ENCODE results near the gene ANKRD16. TPM values are rescaled to one million over a fixed set of nuclear protein-coding genes. Genes with fewer than 3 reads are reported as not detected.
"Not testable (repeated sequence)": the region's sequence is repeated elsewhere in the genome, so short reads cannot be mapped to it uniquely, and the experiment has no call there.

The ANKRD16 gene
- total RNA-seq, 1 experiment from 2014 or later, result 12.2 TPM

DNA sequence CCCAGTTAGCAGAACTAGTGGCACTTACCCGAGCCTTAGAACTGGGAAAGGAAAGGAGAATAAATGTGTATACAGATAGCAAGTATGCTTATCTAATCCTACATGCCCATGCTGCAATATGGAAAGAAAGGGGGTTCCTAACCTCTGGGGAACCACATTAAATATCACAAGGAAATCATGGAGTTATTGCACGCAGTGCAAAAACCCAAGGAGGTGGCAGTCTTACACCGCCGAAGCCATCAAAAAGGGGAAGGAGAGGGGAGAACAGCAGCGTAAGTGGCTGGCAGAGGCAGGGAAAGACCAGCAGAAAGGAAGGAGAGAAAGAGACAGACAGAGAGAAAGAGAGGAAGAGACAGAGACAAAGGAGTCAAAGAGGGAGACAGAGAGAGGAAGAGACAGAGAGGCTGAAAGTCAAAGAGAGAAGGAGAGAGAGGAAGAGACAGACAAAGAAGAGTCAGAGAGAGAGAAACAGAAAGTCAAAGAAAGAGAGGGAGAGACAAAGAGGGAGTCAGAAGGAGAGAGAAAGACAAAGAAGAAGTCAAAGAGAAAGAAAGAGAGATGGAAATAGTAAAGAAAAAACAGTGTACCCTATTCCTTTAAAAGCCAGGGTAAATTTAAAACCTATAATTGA, 23.1 kb downstream of the ANKRD16 start:
- DNase-seq (ENCODE audit: low spot score); CTCF ChIA-PET; POLR2A ChIA-PET; H3K4me1 Mint-ChIP-seq; H3K27me3 Mint-ChIP-seq (ENCODE audit: low read depth); H3K4me3 Mint-ChIP-seq; ATAC-seq; H3K27ac Mint-ChIP-seq: not testable (repeated sequence)
- peaks cover 42% of the 10 kb centered on the region for H3K36me3 Mint-ChIP-seq
- H3K9me3 Mint-ChIP-seq, result peaks cover 28% of the 10 kb centered on the region

- CTCF ChIA-PET, result interaction anchor here (4.2 kb wide), 1 partner anchor 10 kb away, joined by 14 read pairs; no protein-coding TSS in a partner anchor
Measured at GRCh38 chr10:5862981-5863685, 26.6 kb downstream of the ANKRD16 start.

GRCh38 chr10:5862360-5862961, 27.2 kb downstream of the ANKRD16 start:
- ATAC-seq (no peak), DNase-seq (ENCODE audit: low spot score) (no peak)
- H3K4me1 Mint-ChIP-seq, result 0 out of 2 replicates have a peak, but pooled peaks cover under 1% of the 10 kb centered on the region
- peaks cover 26% of the 10 kb centered on the region for H3K36me3 Mint-ChIP-seq
- no peak overlapping the region for H3K4me3 Mint-ChIP-seq
- CTCF ChIA-PET, result interaction anchor here (0.7 to 4.2 kb wide), 2 partner anchors 11 to 97 kb away, joined by 3 to 14 read pairs; no protein-coding TSS in a partner anchor
- H3K27me3 Mint-ChIP-seq (ENCODE audit: low read depth), result no peaks in the 10 kb centered on the region
- POLR2A ChIA-PET, result interaction anchor here (0.6 kb wide), 1 partner anchor 65 kb away, joined by 4 read pairs; no protein-coding TSS in a partner anchor
- TF ChIP-seq ZNF219 (CRISPR knock-in tag; IDR thresholded peaks at IDR 0.05; ENCODE audit: borderline replicate concordance) (no peak), GTF2I (CRISPR knock-in tag; conservative IDR thresholded peaks at IDR 0.05) (no peak), EMX1 (CRISPR knock-in tag; IDR thresholded peaks at IDR 0.05) (no peak), E2F5 (CRISPR knock-in tag; IDR thresholded peaks at IDR 0.05) (no peak), TP53 (CRISPR knock-in tag; IDR thresholded peaks at IDR 0.05) (no peak), SP1 (CRISPR knock-in tag; conservative IDR thresholded peaks at IDR 0.05) (no peak), ZNF671 (CRISPR knock-in tag; IDR thresholded peaks at IDR 0.05) (no peak), ZNF263 (CRISPR knock-in tag; IDR thresholded peaks at IDR 0.05; ENCODE audit: low read depth) (no peak), SOX15 (CRISPR knock-in tag; IDR thresholded peaks at IDR 0.05) (no peak), GABPB1 (CRISPR knock-in tag; IDR thresholded peaks at IDR 0.05) (no peak), SMAD3 (CRISPR knock-in tag; IDR thresholded peaks at IDR 0.05; ENCODE audit: borderline replicate concordance) (no peak), FOXJ3 (CRISPR knock-in tag; IDR thresholded peaks at IDR 0.05; ENCODE audit: borderline replicate concordance) (no peak), ESRRA (CRISPR knock-in tag; IDR thresholded peaks at IDR 0.05; ENCODE audit: borderline replicate concordance) (no peak)
- TF ChIP-seq, protein P1, sequence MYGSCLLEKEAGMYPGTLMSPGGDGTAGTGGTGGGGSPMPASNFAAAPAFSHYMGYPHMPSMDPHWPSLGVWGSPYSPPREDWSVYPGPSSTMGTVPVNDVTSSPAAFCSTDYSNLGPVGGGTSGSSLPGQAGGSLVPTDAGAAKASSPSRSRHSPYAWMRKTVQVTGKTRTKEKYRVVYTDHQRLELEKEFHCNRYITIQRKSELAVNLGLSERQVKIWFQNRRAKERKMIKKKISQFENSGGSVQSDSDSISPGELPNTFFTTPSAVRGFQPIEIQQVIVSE (CRISPR knock-in tag; IDR thresholded peaks at IDR 0.05; ENCODE audit: borderline replicate concordance), result no peak
- TF ChIP-seq, protein P2, sequence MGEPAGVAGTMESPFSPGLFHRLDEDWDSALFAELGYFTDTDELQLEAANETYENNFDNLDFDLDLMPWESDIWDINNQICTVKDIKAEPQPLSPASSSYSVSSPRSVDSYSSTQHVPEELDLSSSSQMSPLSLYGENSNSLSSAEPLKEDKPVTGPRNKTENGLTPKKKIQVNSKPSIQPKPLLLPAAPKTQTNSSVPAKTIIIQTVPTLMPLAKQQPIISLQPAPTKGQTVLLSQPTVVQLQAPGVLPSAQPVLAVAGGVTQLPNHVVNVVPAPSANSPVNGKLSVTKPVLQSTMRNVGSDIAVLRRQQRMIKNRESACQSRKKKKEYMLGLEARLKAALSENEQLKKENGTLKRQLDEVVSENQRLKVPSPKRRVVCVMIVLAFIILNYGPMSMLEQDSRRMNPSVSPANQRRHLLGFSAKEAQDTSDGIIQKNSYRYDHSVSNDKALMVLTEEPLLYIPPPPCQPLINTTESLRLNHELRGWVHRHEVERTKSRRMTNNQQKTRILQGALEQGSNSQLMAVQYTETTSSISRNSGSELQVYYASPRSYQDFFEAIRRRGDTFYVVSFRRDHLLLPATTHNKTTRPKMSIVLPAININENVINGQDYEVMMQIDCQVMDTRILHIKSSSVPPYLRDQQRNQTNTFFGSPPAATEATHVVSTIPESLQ (CRISPR knock-in tag; IDR thresholded peaks at IDR 0.05), result no peak
- TF ChIP-seq, protein P3, sequence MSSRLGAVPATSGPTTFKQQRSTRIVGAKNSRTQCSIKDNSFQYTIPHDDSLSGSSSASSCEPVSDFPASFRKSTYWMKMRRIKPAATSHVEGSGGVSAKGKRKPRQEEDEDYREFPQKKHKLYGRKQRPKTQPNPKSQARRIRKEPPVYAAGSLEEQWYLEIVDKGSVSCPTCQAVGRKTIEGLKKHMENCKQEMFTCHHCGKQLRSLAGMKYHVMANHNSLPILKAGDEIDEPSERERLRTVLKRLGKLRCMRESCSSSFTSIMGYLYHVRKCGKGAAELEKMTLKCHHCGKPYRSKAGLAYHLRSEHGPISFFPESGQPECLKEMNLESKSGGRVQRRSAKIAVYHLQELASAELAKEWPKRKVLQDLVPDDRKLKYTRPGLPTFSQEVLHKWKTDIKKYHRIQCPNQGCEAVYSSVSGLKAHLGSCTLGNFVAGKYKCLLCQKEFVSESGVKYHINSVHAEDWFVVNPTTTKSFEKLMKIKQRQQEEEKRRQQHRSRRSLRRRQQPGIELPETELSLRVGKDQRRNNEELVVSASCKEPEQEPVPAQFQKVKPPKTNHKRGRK (CRISPR knock-in tag; IDR thresholded peaks at IDR 0.05; ENCODE audit: borderline replicate concordance), result no peak
- no peak overlapping the region for H3K27ac Mint-ChIP-seq
- H3K9me3 Mint-ChIP-seq, result peaks cover 10% of the 10 kb centered on the region

More at GRCh38 chr10:5862981-5863685, 26.6 kb downstream of the ANKRD16 start:
- DNase-seq (ENCODE audit: low spot score); H3K4me3 Mint-ChIP-seq; H3K27ac Mint-ChIP-seq; H3K4me1 Mint-ChIP-seq; H3K27me3 Mint-ChIP-seq (ENCODE audit: low read depth); POLR2A ChIA-PET: not testable (repeated sequence)
- ATAC-seq, result peak; percentile 52
- Mint-ChIP-seq H3K9me3 (peaks cover 17% of the 10 kb centered on the region), H3K36me3 (peaks cover 32% of the 10 kb centered on the region)

Measured in WTC11 (cell line).